HG03039 (cell line): ENCODE data around the gene IGF1.

Experiments used
- ATAC-seq: cut with Tn5 transposase; IDR thresholded peaks from one replicate; pipeline ENCODE4 v1.9.1; 2021; ENCODE audit warnings: mild to moderate bottlenecking, moderate library complexity; ENCODE audit not compliant: unreplicated experiment

The IGF1 gene

GRCh38 chr12:102498471-102498870, 18.1 kb upstream of the IGF1 start:
- ATAC-seq = no peak

GRCh38 chr12:102497743-102498142, 17.4 kb upstream of the IGF1 start:
- ATAC-seq = no peak

- ATAC-seq = no peak
Observed at GRCh38 chr12:102496591-102496990, 16.2 kb upstream of the IGF1 start.

GRCh38 chr12:102487226-102487625, 6.9 kb upstream of the IGF1 start:
- no peak for ATAC-seq

GRCh38 chr12:102486153-102486552, 5.8 kb upstream of the IGF1 start:
- ATAC-seq = no peak

GRCh38 chr12:102484428-102484958, 4.1 kb upstream of the IGF1 start:
- peak; percentile 53 for ATAC-seq

- no peak for ATAC-seq
Observed at GRCh38 chr12:102484017-102484416, 3.7 kb upstream of the IGF1 start.

- ATAC-seq = peak; percentile 53
Observed at GRCh38 chr12:102483466-102483865, 3.1 kb upstream of the IGF1 start.

GRCh38 chr12:102481705-102482425, 1.5 kb upstream of the IGF1 start:
- no peak for ATAC-seq

GRCh38 chr12:102479939-102480338, 424 bp downstream of the IGF1 start:
- no peak for ATAC-seq

GRCh38 chr12:102479099-102479885, 1.1 kb downstream of the IGF1 start:
- ATAC-seq = peak; percentile 21

- peak; percentile 30 for ATAC-seq
Observed at GRCh38 chr12:102478405-102479098, 1.8 kb downstream of the IGF1 start.

GRCh38 chr12:102475355-102475754, 5.0 kb downstream of the IGF1 start:
- ATAC-seq = no peak

GRCh38 chr12:102474438-102475064, 5.8 kb downstream of the IGF1 start:
- no peak for ATAC-seq

GRCh38 chr12:102472496-102472895, 7.9 kb downstream of the IGF1 start:
- no peak for ATAC-seq

GRCh38 chr12:102471556-102471955, 8.8 kb downstream of the IGF1 start:
- no peak for ATAC-seq

- ATAC-seq = no peak
Observed at GRCh38 chr12:102470945-102471344, 9.4 kb downstream of the IGF1 start.

- no peak for ATAC-seq
Observed at GRCh38 chr12:102468261-102468915, 12.0 kb downstream of the IGF1 start.

GRCh38 chr12:102465762-102466560, 14.4 kb downstream of the IGF1 start:
- ATAC-seq = no peak
